ENCODE measurements around the gene PPP1R12B.

DNA sequence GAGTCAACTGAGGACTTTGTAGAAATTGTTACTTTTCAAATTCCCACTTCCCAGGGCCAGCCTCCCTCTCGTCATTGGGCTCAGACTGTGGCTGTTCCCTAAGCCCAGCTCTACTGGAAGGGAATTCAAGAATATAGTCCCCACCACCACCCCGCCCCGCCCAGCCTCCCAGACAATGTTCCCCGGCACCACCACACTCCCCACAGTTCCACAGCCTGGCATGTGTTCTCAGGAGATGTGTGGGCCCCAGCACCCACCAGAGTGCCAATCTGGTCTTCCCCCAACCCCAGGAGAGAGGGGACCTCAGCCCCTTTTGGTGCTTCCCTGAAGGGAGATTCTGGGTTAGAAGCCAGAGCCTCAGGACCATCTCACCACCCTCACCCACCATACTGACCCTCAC lies 241.6 kb downstream of the PPP1R12B start:
- TF ChIP-seq POLR2AphosphoS5 (IDR thresholded peaks at IDR 0.05; ENCODE audit: low read depth, low read length) (no peak), TCF7L2 (IDR thresholded peaks at IDR 0.05; ENCODE audit: low read depth, low read length) (no peak), SIN3A (IDR thresholded peaks at IDR 0.05; ENCODE audit: borderline replicate concordance, insufficient read depth, low read depth, low read length) (no peak)
- TF ChIP-seq, protein P1, sequence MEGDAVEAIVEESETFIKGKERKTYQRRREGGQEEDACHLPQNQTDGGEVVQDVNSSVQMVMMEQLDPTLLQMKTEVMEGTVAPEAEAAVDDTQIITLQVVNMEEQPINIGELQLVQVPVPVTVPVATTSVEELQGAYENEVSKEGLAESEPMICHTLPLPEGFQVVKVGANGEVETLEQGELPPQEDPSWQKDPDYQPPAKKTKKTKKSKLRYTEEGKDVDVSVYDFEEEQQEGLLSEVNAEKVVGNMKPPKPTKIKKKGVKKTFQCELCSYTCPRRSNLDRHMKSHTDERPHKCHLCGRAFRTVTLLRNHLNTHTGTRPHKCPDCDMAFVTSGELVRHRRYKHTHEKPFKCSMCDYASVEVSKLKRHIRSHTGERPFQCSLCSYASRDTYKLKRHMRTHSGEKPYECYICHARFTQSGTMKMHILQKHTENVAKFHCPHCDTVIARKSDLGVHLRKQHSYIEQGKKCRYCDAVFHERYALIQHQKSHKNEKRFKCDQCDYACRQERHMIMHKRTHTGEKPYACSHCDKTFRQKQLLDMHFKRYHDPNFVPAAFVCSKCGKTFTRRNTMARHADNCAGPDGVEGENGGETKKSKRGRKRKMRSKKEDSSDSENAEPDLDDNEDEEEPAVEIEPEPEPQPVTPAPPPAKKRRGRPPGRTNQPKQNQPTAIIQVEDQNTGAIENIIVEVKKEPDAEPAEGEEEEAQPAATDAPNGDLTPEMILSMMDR (IDR thresholded peaks at IDR 0.05), result no peak
- TF ChIP-seq, protein P2, sequence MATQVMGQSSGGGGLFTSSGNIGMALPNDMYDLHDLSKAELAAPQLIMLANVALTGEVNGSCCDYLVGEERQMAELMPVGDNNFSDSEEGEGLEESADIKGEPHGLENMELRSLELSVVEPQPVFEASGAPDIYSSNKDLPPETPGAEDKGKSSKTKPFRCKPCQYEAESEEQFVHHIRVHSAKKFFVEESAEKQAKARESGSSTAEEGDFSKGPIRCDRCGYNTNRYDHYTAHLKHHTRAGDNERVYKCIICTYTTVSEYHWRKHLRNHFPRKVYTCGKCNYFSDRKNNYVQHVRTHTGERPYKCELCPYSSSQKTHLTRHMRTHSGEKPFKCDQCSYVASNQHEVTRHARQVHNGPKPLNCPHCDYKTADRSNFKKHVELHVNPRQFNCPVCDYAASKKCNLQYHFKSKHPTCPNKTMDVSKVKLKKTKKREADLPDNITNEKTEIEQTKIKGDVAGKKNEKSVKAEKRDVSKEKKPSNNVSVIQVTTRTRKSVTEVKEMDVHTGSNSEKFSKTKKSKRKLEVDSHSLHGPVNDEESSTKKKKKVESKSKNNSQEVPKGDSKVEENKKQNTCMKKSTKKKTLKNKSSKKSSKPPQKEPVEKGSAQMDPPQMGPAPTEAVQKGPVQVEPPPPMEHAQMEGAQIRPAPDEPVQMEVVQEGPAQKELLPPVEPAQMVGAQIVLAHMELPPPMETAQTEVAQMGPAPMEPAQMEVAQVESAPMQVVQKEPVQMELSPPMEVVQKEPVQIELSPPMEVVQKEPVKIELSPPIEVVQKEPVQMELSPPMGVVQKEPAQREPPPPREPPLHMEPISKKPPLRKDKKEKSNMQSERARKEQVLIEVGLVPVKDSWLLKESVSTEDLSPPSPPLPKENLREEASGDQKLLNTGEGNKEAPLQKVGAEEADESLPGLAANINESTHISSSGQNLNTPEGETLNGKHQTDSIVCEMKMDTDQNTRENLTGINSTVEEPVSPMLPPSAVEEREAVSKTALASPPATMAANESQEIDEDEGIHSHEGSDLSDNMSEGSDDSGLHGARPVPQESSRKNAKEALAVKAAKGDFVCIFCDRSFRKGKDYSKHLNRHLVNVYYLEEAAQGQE (IDR thresholded peaks at IDR 0.05; ENCODE audit: insufficient read depth in 1 of 2, low read depth in 2 of 2, low read length in 1 of 2), result no peak

Measured in Panc1 (cell line).